GM04504 (cell line): ENCODE measurements around the gene NPIPB5.
"Not testable (repeated sequence)": the region's sequence is repeated elsewhere in the genome, so short reads cannot be mapped to it uniquely, and the experiment has no call there.

ENCODE experiments used
- DNase-seq: peaks from one replicate; pipeline ENCODE4 v3.0.0-alpha.2; 2012; ENCODE audit warnings: low read depth

The NPIPB5 gene

GRCh38 chr16:22510591-22510990 lies at the start of gene NPIPB5:
NPIPB5 (plus strand) TSS chr16:22510891; CDS start chr16:22513802, 2,911 bp downstream.
- DNase-seq: not testable (repeated sequence)

GRCh38 chr16:22468846-22469245 lies 41.8 kb upstream of the NPIPB5 start:
- not testable (repeated sequence) for DNase-seq

GRCh38 chr16:22537996-22538395 lies 27.3 kb downstream of the NPIPB5 start:
- not testable (repeated sequence) for DNase-seq

- not testable (repeated sequence) for DNase-seq
These were observed 34.1 kb downstream of the NPIPB5 start for GRCh38 chr16:22544809-22545208.

- DNase-seq: not testable (repeated sequence)
These were observed 35.9 kb downstream of the NPIPB5 start for GRCh38 chr16:22546630-22547029.

- DNase-seq: not testable (repeated sequence)
These were observed 36.6 kb downstream of the NPIPB5 start for GRCh38 chr16:22547170-22547765.

- not testable (repeated sequence) for DNase-seq
These were observed 39.2 kb downstream of the NPIPB5 start for GRCh38 chr16:22549853-22550252.

- not testable (repeated sequence) for DNase-seq
These were observed 40.5 kb downstream of the NPIPB5 start for GRCh38 chr16:22551143-22551542.

- not testable (repeated sequence) for DNase-seq
These were observed 41.0 kb downstream of the NPIPB5 start for GRCh38 chr16:22551651-22552050.

GRCh38 chr16:22556759-22557158 lies 46.1 kb downstream of the NPIPB5 start:
- DNase-seq: not testable (repeated sequence)
